Nephron progenitor cell (in vitro differentiated cells): ENCODE measurements around the gene TNS1.

Experiments
- DNase-seq: peaks from one replicate; pipeline ENCODE4 v3.0.0; 2021
- H3K27ac Mint-ChIP-seq: 2 replicates; pipeline ENCODE4 v1.8.0; 2021; ENCODE audit warnings: mild to moderate bottlenecking, moderate library complexity, mixed read lengths
- H3K27me3 Mint-ChIP-seq: 2 replicates; pipeline ENCODE4 v1.8.0; 2021; ENCODE audit warnings: mild to moderate bottlenecking, low read depth, mixed read lengths; ENCODE audit not compliant: poor library complexity
- H3K36me3 Mint-ChIP-seq: 2 replicates; pipeline ENCODE4 v1.8.0; 2021; ENCODE audit warnings: low read depth, mixed read lengths
- H3K4me1 Mint-ChIP-seq: 2 replicates; pipeline ENCODE4 v1.8.0; 2021; ENCODE audit warnings: mixed read lengths
- H3K4me3 Mint-ChIP-seq: 2 replicates; pipeline ENCODE4 v1.8.0; 2021; ENCODE audit warnings: mild to moderate bottlenecking, moderate library complexity, mixed read lengths
- H3K9me3 Mint-ChIP-seq: 2 replicates; pipeline ENCODE4 v1.8.0; 2021; ENCODE audit warnings: mild to moderate bottlenecking, moderate library complexity, mixed read lengths
- TF ChIP-seq, protein P1 (sequence below): fragments of 200-600 bp; sonication (generic); IDR thresholded peaks from 2 replicates; pipeline ENCODE4 v1.5.0; 2021; ENCODE audit warnings: antibody characterized with exemption

Gene TNS1

DNA sequence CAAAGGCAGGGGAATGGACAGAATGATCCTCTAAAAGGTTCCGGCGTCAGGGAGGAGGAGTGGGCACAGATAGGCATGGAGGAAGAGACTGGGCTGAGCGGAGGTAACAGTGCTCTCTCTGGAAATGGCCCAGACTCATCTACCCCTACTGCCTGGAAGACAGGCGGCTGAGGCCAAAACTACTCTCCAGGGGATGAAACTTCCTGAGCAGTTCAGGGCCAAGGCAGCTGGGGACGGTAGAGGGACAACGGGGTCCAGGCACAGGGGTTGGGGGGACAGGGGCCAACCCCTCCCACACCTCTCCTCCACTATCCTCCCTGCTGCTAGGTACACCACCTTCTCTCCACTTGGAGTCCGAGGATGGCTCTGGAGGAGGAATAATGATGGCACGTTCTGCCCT lies 94.3 kb downstream of the TNS1 start:
- Mint-ChIP-seq H3K27me3 (peaks cover 30% of the 10 kb centered on the region), H3K4me1 (peaks cover 57% of the 10 kb centered on the region), H3K36me3 (no peaks in the 10 kb centered on the region), H3K4me3 (no peak overlapping the region), H3K9me3 (no peaks in the 10 kb centered on the region), H3K27ac (no peak overlapping the region)
- TF ChIP-seq, protein P1, sequence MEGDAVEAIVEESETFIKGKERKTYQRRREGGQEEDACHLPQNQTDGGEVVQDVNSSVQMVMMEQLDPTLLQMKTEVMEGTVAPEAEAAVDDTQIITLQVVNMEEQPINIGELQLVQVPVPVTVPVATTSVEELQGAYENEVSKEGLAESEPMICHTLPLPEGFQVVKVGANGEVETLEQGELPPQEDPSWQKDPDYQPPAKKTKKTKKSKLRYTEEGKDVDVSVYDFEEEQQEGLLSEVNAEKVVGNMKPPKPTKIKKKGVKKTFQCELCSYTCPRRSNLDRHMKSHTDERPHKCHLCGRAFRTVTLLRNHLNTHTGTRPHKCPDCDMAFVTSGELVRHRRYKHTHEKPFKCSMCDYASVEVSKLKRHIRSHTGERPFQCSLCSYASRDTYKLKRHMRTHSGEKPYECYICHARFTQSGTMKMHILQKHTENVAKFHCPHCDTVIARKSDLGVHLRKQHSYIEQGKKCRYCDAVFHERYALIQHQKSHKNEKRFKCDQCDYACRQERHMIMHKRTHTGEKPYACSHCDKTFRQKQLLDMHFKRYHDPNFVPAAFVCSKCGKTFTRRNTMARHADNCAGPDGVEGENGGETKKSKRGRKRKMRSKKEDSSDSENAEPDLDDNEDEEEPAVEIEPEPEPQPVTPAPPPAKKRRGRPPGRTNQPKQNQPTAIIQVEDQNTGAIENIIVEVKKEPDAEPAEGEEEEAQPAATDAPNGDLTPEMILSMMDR = no peak
- no peak for DNase-seq

DNA sequence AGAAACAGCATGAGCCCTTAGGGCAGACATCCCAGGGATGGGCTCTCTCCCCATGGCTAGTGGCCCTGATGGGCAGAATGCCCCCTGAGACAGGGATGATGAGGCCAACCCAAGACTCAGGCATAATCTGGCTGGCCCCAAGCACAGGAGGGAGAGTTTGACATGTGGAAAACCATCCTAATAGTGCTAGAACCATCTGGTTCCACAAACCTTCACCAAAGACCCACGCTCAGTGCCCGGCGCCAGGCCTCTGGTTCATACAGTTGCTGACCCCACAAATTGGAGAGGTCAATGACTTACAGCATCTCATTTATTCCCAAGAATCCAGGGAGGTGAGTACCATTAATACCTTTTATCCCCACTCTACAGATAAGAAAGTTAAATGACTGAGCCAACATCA lies 95.5 kb downstream of the TNS1 start:
- Mint-ChIP-seq H3K36me3 (no peaks in the 10 kb centered on the region), H3K27ac (no peak overlapping the region), H3K4me3 (no peak overlapping the region), H3K27me3 (peaks cover 18% of the 10 kb centered on the region), H3K9me3 (no peaks in the 10 kb centered on the region), H3K4me1 (peaks cover 59% of the 10 kb centered on the region)
- TF ChIP-seq, protein P1 = no peak
- no peak for DNase-seq

DNA sequence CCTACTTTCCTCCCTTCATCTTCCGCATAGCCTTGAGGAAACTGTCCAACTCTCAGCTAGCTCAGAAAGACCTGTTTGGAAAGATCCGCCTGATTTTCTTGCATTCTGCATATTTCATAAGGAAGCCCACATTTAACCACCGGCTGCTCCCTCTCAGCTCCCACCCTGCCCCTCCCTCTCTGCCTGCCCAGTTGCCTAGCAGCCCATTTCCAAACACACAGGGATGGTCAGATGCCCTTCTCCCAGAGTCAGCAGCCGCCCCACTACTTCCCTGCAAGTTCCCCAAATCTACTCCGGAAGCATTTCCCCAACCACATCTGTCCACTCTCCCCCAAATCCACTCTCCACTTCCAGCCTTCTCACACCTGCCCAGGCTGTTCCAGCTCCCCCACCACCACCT lies 96.0 kb downstream of the TNS1 start:
- TF ChIP-seq, protein P1 = no peak
- peaks cover 59% of the 10 kb centered on the region for H3K4me1 Mint-ChIP-seq
- H3K27ac Mint-ChIP-seq = no peak overlapping the region

DNA sequence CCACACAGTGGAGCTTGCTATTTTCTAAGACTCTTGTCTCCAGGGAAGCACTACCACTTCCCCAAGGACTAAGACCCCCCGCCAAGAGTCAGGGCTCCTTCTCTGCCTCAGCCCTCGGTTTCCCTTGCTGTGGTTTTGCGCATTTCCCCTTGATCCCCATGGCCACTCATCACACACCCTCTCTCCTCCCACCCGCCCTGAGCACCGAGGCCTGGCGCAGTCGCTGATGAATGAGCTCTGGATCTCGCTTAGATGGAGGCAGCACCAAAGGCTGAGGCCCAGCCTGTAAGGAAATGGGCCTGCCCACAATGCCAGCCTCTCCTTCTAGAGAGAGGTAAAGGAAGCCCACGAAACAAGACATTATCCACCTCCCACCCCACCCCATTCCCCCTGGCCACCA lies 96.9 kb downstream of the TNS1 start:
- H3K4me3 Mint-ChIP-seq = no peak overlapping the region
- H3K27me3 Mint-ChIP-seq = peaks cover 6% of the 10 kb centered on the region
- no peak overlapping the region for H3K27ac Mint-ChIP-seq
- no peaks in the 10 kb centered on the region for H3K36me3 Mint-ChIP-seq
- no peak for DNase-seq
- H3K9me3 Mint-ChIP-seq = no peaks in the 10 kb centered on the region
- peaks cover 61% of the 10 kb centered on the region for H3K4me1 Mint-ChIP-seq
- TF ChIP-seq, protein P1 = no peak

More for the DNA sequence above, 96.0 kb downstream of the TNS1 start:
- DNase-seq = no peak
- no peaks in the 10 kb centered on the region for H3K9me3 Mint-ChIP-seq
- no peaks in the 10 kb centered on the region for H3K36me3 Mint-ChIP-seq
- no peak overlapping the region for H3K4me3 Mint-ChIP-seq
- peaks cover 14% of the 10 kb centered on the region for H3K27me3 Mint-ChIP-seq

DNA sequence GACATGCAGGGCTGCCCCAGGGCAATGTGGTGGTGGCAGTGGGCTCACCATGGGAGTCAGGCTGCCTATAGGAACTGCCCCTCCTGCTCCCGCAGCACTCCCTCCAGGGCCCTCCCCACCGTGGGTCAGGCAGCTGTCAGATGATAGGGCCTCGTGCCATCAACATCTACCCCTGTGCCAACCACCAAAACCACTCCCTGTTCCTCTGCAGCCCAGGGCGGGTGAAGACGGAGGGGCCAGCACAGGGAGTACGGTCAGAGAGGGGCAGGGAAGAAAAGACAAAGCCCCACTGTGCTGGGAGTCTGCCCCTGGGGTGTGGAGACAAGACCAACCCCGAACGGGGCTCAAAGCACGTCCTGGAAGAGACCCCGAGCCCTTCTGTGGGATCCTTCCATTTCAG lies 97.4 kb downstream of the TNS1 start:
- H3K4me3 Mint-ChIP-seq = no peak overlapping the region
- peaks cover 57% of the 10 kb centered on the region for H3K4me1 Mint-ChIP-seq
- H3K9me3 Mint-ChIP-seq = no peaks in the 10 kb centered on the region
- H3K27ac Mint-ChIP-seq = no peak overlapping the region
- no peak for DNase-seq
- no peaks in the 10 kb centered on the region for H3K36me3 Mint-ChIP-seq
- peaks cover 1% of the 10 kb centered on the region for H3K27me3 Mint-ChIP-seq
- TF ChIP-seq, protein P1 = no peak

DNA sequence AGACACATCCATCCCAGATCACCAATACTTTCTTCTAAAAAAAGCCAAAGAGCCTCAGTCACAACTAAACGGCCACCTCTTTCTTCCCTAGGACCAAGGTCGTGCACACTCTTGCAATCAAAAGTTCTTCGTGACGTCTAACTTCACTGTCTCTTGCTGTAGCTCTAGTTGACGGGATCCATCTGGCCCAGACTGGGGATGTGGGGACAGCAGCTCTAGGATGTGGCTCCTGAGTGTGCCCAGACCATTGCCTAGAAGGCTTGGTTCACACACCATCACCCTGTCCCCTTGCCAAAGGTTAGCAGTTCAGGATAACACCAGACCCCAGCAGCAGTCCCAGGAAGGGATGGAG lies 98.2 kb downstream of the TNS1 start:
- Mint-ChIP-seq H3K4me3 (peak overlapping the region; percentile 1), H3K36me3 (no peaks in the 10 kb centered on the region), H3K27me3 (peaks cover 4% of the 10 kb centered on the region), H3K27ac (peak overlapping the region; percentile 15), H3K4me1 (peaks cover 55% of the 10 kb centered on the region), H3K9me3 (no peaks in the 10 kb centered on the region)
- TF ChIP-seq, protein P1 = no peak
- DNase-seq = no peak
